T-helper 2 cell treated with Interferon-gamma antibody and Interleukin-4, amounts not matched to agents 5 μg/mL and 100 μg/mL, for 36 hours (primary cell): ENCODE data around the gene CLDN14.

Source experiments
- DNase-seq: peaks from one replicate; pipeline ENCODE4 v3.0.0; 2021; ENCODE audit warnings: low spot score
- H3K27ac Mint-ChIP-seq: one replicate; pipeline ENCODE4 v1.8.0; 2021; ENCODE audit warnings: mild to moderate bottlenecking, mixed read lengths
- H3K27me3 Mint-ChIP-seq: one replicate; pipeline ENCODE4 v1.8.0; 2021; ENCODE audit warnings: low read depth, mixed read lengths
- H3K36me3 Mint-ChIP-seq: one replicate; pipeline ENCODE4 v1.8.0; 2021; ENCODE audit warnings: low read depth, mixed read lengths
- H3K4me1 Mint-ChIP-seq: one replicate; pipeline ENCODE4 v1.8.0; 2021; ENCODE audit warnings: low read depth, mixed read lengths
- H3K4me3 Mint-ChIP-seq: one replicate; pipeline ENCODE4 v1.8.0; 2022; ENCODE audit warnings: mild to moderate bottlenecking, moderate library complexity, mixed read lengths
- H3K9me3 Mint-ChIP-seq: one replicate; pipeline ENCODE4 v1.8.0; 2021; ENCODE audit warnings: mixed read lengths

CLDN14 gene

DNA sequence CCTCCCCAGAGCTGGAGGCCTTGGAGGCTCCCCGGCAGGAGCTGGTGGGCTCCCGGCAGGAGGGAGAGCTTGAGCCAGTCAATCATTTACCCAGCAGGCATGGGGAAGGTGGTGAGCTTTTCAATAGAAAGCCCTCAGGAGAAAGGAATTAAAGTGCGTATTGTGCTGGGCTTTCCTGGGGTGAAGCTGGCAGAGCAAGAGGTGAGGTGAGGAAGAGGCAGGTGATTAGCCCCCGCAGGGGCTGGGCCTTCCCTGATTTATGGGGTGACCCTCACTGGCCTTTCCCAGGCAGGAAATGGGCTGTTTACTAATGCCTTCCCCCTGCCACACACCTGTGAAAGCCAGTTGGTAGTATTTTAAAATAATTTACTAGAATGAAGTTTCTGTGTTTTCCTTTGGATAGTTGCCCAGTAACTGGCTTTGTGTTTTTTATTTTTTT is 25.8 kb downstream of the CLDN14 start:
- Mint-ChIP-seq H3K4me1 (peaks cover 2% of the 10 kb centered on the region), H3K27me3 (no peaks in the 10 kb centered on the region), H3K27ac (no peak overlapping the region), H3K36me3 (no peaks in the 10 kb centered on the region), H3K4me3 (no peak overlapping the region), H3K9me3 (no peaks in the 10 kb centered on the region)
- DNase-seq: no peak

DNA sequence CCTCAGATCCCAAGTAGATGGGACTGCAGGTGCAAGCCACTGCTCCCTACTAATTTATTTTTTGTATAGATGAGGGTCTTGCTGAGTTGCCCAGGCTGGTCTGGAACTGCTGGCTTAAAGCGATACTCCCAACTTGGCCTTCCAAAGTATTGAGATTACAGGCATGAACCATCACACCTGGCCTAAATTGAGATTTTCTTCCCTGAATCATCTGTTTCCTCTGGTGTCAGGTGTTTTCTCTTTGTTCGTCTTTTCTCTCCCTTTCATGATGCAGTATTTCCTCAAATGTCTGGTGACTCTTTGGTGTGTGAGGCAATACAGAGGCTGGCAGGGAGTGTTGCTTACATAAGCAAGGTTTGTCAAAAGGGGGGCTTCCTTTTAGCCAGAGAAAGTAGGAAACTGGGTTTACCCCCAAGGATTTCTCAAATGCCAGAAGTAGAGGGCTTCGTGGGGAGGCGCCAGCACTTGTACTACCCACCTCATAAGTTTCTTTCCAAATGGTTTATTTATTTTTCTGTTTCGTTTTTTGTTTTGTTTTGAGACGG is 27.6 kb downstream of the CLDN14 start:
- Mint-ChIP-seq H3K9me3 (no peaks in the 10 kb centered on the region), H3K27me3 (no peaks in the 10 kb centered on the region), H3K4me3 (no peak overlapping the region), H3K27ac (no peak overlapping the region), H3K36me3 (no peaks in the 10 kb centered on the region), H3K4me1 (peaks cover 2% of the 10 kb centered on the region)
- no peak for DNase-seq

DNA sequence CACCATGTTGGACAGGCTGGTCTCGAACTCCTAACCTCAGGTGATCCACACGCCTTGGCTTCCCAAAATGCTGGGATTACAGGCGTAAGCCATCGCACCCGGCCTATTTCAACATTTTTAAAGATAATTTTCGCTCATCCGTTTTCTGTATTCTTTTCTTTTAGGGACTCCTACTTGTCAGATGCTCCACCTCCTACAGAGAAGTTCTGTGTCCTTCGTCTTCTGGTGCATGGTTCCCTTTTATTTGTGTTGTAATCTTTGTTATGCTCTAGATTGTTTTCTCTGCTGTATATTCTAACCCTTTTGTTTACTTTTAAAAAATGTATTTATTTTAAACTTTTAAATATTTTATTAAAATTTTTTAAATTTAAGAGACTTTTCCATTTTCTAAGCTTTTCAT is 28.4 kb downstream of the CLDN14 start:
- Mint-ChIP-seq H3K9me3 (no peaks in the 10 kb centered on the region), H3K4me3 (no peak overlapping the region), H3K27me3 (peaks cover under 1% of the 10 kb centered on the region), H3K4me1 (peaks cover 2% of the 10 kb centered on the region), H3K36me3 (no peaks in the 10 kb centered on the region), H3K27ac (no peak overlapping the region)
- no peak for DNase-seq

DNA sequence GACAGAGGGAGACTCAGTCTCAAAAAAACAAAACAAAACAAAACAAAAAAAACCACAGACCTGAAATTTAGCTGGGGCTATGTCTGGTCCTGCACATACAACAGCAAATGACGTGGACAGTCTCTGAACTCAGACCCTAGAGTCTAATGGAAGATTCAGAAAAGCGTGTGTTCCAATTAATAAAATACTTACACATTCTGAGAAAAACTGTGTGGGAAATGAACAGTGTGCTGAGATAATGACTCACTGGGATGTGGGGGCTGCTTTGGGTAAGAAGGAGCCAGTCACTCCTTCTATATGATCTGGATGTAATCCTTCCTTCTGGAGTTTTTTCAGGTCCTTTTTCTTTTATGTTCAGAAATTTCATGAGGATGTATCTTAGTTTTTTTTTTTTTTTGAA is 29.4 kb downstream of the CLDN14 start:
- H3K9me3 Mint-ChIP-seq: no peaks in the 10 kb centered on the region

DNA sequence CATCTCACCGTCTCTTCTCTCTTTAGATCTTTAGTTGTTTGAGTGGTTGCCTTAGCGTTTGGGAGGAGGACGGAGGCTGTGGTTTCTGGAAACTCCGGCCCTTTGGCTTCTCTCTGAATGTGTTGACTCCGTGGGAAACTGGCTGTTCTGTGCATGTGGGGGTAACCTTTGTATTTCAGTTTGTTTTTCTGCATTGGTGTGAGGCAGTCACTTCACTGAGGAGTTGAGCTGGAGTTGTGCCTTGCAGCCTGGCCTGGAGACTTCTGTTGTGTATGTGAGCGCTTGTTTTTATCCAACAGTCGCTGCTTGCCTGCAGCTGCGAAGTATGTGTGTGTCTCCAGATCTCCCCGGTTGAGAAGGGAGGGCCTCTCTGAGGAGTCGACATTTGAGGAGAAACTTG is 33.6 kb downstream of the CLDN14 start:
- Mint-ChIP-seq H3K36me3 (no peaks in the 10 kb centered on the region), H3K27ac (no peak overlapping the region), H3K4me1 (peaks cover 2% of the 10 kb centered on the region), H3K4me3 (no peak overlapping the region), H3K9me3 (no peaks in the 10 kb centered on the region), H3K27me3 (peaks cover 4% of the 10 kb centered on the region)
- no peak for DNase-seq

More for the DNA sequence above, 29.4 kb downstream of the CLDN14 start:
- Mint-ChIP-seq H3K36me3 (no peaks in the 10 kb centered on the region), H3K27me3 (peaks cover 4% of the 10 kb centered on the region), H3K4me1 (peaks cover 2% of the 10 kb centered on the region), H3K4me3 (no peak overlapping the region), H3K27ac (no peak overlapping the region)
- no peak for DNase-seq

DNA sequence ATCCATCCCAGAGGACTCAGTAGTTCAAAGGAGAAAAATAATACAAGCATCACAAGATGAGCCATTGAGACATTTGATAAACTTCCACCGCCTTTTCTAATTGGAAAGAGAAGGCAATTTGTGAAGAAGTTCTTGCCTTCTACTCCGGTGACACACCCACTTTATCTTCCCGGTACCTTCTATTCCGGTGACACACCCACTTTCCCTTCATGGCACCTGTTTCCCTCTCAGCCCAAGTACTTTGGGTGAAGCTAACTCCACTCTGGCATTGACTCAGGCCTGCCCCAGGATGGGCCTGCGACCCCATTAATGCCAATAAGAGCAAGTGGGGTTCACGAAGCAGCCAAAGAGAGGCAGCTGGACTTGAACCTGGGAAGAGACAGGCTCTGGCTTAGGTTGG is 38.2 kb downstream of the CLDN14 start:
- no peak for DNase-seq
- Mint-ChIP-seq H3K9me3 (no peaks in the 10 kb centered on the region), H3K4me3 (no peak overlapping the region), H3K4me1 (peaks cover 1% of the 10 kb centered on the region), H3K27me3 (peaks cover 4% of the 10 kb centered on the region), H3K36me3 (no peaks in the 10 kb centered on the region), H3K27ac (no peak overlapping the region)

DNA sequence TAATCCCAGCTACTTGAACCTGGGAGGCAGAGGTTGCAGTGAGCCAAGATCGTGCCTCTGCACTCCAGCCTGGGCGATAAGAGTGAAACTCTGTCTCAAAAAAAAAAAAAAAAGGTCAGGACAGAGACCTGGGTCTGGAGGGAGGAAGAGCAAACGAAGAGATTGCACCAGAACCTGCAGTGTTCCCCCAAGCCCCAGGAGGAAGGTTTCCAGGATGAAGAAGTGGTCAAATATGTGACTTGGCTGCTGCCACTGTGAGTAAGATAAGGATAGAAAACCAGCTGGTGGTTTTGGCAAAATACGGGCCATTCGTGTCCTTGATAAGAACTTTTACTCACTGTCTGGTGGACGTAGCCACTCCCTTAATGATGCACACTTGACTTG is 42.2 kb downstream of the CLDN14 start:
- H3K4me3 Mint-ChIP-seq: no peak overlapping the region
- H3K27ac Mint-ChIP-seq: no peak overlapping the region
- H3K4me1 Mint-ChIP-seq: peaks cover 1% of the 10 kb centered on the region
- no peaks in the 10 kb centered on the region for H3K9me3 Mint-ChIP-seq
- DNase-seq: no peak
- no peaks in the 10 kb centered on the region for H3K27me3 Mint-ChIP-seq
- H3K36me3 Mint-ChIP-seq: no peaks in the 10 kb centered on the region

DNA sequence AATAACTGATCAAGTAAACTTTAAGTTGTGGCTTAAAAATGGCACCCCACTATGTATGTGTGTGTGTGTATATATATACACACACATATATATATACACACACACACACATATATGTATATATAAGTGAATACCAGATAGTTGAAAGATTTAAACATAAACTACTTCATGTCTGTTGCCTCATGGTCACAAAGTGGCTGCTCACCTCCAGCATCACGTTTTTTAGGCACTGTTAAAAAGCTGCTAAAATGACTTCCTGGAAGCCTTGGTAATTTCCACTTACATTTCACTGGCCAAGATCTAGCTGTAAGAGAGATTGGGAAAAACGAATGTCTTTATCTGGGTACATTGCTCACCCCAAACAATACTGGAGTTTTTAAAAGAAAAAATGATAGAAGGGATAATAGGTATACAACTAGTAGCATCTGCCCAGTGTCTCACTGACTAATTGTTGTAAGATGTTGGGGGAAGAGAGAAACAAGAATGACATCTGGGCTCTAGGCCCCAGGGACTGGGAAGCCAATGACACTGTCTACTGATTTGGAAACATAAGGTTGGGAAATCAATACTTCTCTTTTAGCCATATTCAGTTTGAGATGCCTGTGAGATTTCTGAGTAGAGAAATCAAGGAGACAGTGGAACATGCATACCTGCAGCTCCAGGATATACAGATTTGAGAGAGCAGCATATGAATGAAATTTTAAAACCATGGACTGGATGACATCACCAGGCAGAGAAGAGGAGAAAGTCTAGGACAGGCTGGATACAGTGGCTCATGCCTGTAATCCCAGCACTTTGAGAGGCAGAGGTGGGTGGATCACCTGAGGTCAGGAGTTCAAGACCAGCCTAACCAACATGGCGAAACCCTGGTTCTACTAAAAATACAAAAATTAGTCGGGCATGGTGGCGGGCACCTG is 42.8 kb downstream of the CLDN14 start:
- H3K4me1 Mint-ChIP-seq: peaks cover 1% of the 10 kb centered on the region
- no peak overlapping the region for H3K27ac Mint-ChIP-seq

DNA sequence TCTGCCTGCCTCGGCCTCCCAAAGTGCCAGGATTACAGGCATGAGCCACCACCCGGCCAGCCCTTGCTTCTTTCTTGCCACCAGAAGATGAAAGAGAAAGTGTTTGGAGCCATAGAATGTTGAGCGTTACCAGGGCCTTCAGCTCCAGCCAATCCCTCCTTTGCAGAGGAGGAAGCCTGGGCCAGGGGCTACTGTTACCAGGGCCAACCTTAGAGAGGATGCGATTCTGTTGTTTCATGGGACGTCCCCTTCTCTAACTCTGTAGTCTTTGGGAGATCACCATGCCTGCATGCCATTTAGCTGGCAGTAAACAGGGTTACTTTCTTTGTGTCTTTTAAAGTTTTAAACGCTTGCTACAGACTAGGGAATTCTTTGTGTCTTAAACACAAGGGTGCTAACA is 45.8 kb downstream of the CLDN14 start:
- Mint-ChIP-seq H3K27me3 (peaks cover 2% of the 10 kb centered on the region), H3K27ac (no peak overlapping the region), H3K36me3 (no peaks in the 10 kb centered on the region), H3K4me3 (no peak overlapping the region), H3K9me3 (no peaks in the 10 kb centered on the region), H3K4me1 (peaks cover 13% of the 10 kb centered on the region)
- DNase-seq: no peak

More for the DNA sequence above, 42.8 kb downstream of the CLDN14 start:
- no peak for DNase-seq
- Mint-ChIP-seq H3K27me3 (no peaks in the 10 kb centered on the region), H3K36me3 (no peaks in the 10 kb centered on the region), H3K4me3 (no peak overlapping the region), H3K9me3 (no peaks in the 10 kb centered on the region)

DNA sequence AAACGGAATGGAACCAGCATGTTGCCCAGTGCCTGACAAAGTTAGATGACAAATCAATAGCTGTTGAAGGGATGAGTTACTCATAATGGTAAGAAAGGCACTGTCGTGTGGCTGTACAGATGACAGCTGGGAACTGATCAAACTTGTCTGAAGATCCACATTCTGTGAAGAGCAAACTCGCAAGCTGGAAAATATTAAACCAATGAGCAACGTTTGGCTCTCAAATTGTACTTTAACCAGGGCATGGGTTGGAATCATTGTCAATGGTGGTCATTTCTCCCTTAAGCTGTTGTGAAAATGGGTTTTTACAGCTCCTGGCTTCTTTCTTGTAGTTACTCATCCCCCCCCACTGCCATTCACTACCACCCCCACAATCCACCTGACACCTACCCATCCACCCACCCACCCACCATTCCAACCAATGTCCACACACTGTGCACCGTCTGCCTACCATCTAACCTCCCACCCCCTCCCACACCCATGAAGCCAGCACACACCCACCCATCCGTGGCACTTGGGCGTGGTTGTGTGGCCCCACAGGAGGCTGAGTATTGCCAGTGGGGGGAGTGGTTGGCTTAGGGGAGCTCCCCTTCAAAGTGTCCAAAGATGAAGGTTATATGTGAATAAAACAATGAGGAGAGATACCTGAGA is 46.7 kb downstream of the CLDN14 start:
- H3K27ac Mint-ChIP-seq: no peak overlapping the region
- no peak overlapping the region for H3K4me3 Mint-ChIP-seq
- no peaks in the 10 kb centered on the region for H3K36me3 Mint-ChIP-seq
- no peaks in the 10 kb centered on the region for H3K9me3 Mint-ChIP-seq
- peaks cover 18% of the 10 kb centered on the region for H3K4me1 Mint-ChIP-seq
- no peak for DNase-seq
- peaks cover 2% of the 10 kb centered on the region for H3K27me3 Mint-ChIP-seq

DNA sequence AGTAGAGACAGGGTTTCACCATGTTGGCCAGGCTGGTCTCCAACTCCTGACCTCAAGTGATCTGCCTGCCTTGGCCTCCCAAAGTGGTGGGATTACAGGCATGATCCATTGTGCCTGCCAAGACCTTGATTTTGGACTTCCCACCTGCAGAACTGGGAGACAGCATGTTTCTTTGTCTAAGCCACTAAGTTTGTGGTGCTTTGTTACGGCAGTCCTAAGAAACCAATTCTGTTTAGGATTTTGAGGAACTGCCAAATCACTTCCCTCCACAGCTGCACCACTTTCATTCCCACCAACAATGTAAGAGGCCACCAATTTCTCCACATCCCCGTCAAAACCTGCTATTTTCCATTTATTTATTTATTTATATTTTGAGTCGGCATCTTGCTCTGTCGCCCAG is 48.7 kb downstream of the CLDN14 start:
- peaks cover 2% of the 10 kb centered on the region for H3K27me3 Mint-ChIP-seq
- no peak for DNase-seq
- no peaks in the 10 kb centered on the region for H3K9me3 Mint-ChIP-seq
- H3K36me3 Mint-ChIP-seq: no peaks in the 10 kb centered on the region
- no peak overlapping the region for H3K4me3 Mint-ChIP-seq
- H3K27ac Mint-ChIP-seq: no peak overlapping the region
- peaks cover 16% of the 10 kb centered on the region for H3K4me1 Mint-ChIP-seq

DNA sequence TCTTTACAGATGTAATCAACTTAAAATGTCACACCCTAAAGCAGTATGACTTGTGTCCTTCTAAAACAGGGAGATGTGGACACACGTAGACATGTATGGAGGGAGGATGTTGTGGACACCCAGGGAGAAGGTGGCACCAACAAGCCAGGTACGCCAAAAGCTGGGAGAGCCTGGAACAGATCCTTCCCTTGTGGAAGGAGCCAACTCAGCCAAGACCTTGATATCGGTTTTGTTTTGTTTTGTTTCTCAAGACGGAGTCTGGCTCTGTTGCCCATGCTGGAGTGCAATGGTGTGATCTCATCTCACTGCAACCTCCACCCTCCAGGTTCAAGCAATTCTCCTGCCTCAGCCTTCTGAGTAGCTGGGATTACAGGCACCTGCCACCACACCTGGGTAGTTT is 49.1 kb downstream of the CLDN14 start:
- DNase-seq: no peak
- Mint-ChIP-seq H3K4me1 (peaks cover 16% of the 10 kb centered on the region), H3K4me3 (no peak overlapping the region), H3K27me3 (peaks cover 2% of the 10 kb centered on the region), H3K36me3 (no peaks in the 10 kb centered on the region), H3K27ac (no peak overlapping the region), H3K9me3 (no peaks in the 10 kb centered on the region)

DNA sequence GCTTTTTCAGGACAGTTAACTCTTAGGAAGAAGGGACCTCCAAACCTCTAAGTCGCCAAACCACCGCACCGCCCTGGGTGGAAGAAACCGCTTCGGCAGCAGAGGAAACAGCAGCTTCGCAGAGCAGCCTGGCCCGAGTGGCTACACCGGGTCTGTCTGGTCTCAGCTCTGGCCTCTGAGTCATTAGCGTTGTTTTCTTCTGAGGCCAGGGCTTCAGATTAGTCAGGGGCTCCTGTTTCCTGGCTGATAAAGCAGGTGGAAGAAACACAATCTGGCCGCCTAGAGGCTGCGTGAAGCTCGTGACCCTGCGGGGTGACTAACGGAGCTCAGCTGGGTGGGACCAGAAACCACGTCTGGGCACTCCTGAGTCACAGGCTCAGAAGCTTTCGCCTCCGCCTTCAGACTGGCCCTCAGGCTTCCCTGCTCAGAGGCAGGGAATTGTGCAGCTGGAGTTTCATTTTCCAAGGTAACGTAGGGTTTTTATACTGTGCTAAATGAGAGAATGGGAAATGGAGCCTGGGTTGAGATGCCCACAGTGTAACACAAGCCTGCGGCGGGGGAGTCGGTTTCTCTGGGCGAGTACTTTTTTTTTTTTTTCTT is 49.9 kb downstream of the CLDN14 start:
- Mint-ChIP-seq H3K36me3 (no peaks in the 10 kb centered on the region), H3K4me3 (peak overlapping the region; percentile 79), H3K27me3 (peaks cover 2% of the 10 kb centered on the region), H3K4me1 (peaks cover 16% of the 10 kb centered on the region), H3K27ac (peak overlapping the region; percentile 85), H3K9me3 (no peaks in the 10 kb centered on the region)
- peak; percentile 89 for DNase-seq
